C4-2B (cell line): ENCODE measurements around the gene LRRC57.

ENCODE experiments used
- CTCF ChIP-seq: fragments of 450-650 bp; conservative IDR thresholded peaks from 2 replicates; pipeline ENCODE4 v1.5.1; 2017; ENCODE audit warnings: mild to moderate bottlenecking
- ZFX ChIP-seq: fragments of 450-650 bp; IDR thresholded peaks from 2 replicates; pipeline ENCODE4 v1.6.1; 2017

- no peak for TF ChIP-seq CTCF
- TF ChIP-seq ZFX: no peak
Measured at GRCh38 chr15:42544853-42545629, 3.6 kb downstream of the LRRC57 start.
